Measurements from ENCODE around the gene FLRT2.

The FLRT2 gene

GRCh38 chr14:85531141-85531586 lies 1.2 kb downstream of the FLRT2 start:
- DNase-seq (ENCODE audit: low spot score), result peak; percentile 74

GRCh38 chr14:85531587-85532373 lies 1.8 kb downstream of the FLRT2 start:
- peak; percentile 76 for DNase-seq (ENCODE audit: low spot score)

DNA sequence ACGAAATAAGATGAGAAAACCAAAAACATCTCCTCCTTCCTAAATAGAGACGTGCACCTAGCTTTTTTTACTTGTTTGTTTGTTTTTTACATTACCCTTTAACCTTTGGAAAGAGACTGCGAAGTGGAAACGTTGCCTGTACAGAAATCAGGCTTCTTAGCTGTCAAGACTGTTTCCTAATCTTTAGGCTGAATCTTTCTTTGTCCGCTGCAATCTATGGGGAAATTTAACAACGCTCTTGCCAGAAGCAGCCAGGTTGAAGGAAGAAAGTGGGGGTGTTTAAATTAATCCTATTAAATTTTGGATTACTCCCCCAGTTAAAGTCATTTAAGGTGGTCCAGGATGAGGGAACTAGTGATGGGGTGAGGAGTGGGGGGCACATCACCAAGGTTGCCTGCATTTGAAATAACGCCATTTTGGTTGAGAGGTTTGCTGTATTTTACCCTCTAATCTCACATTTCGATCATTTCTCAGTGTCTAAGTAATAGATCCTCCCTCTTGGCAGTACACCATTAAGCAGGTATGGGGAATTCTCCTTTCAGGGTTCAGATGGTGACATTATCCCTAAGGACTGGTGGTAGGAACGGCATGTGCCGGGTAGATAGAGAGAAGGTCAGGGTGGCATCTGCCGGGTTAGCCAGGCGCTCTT lies 2.6 kb downstream of the FLRT2 start:
- no peak for DNase-seq (ENCODE audit: low spot score)

DNA sequence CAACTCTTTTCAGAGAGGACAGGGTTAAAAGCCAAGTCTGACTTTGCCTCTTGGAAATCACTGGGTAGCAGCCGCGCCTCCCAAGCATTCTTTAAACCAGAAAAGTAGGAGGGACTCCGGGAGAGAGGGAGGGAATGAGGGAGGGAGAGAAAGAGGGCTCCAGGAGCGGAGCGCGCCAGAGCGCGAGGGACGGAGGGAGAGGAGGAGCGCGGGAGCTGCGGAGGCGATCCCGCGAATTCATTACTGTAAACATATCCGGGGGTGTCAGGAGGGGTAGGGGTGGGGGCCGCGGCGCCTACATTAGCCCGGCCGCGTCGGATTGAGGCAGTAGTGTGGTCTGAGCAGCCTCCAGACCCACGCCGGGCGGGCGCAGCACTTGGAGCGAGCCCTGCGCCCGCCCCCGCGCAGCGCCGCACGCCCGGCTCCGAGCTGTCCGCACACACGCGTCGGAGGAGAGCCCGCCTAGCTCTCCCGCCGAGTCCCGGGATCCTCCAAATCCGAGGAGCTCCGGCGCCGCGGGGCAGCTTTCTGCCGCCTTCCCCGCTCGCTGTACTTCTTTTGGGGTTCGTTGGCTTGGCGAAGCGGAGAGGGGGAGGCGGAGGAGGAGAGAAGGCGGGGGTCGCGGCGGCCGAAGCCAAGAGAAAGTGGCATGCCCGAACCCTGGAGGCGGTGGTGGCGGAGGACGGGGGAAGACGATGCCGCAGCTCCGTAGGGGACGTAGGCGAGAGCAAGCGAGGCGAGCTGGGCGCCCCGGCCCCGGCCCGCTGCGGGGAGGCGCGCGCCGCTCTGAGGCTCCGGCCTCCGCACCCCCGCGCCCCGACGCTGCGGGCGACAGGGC lies 3.3 kb downstream of the FLRT2 start:
- DNase-seq (ENCODE audit: low spot score), result peak; percentile 91

DNA sequence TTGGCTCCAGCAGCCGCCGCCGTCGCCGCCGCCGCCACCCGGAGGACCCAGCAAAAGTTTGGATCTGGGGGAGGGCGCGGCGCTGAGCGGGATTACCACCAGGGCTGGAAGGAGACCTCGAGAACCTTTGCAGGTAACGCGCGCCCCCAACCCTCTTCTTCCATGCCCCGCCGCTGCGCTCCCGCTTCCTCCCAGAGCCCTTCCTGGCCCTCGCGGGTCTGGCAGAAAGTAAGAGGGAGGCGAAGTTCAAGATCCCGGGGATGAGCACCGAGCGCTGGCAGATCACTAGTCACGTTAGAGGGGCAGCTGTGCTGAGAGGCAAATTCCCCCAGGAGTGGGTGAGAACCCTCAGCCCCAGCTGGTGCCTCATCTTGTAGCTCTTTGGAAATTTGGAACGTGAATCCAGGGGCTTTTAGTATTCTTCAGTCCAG lies 3.9 kb downstream of the FLRT2 start:
- peak; percentile 50 for DNase-seq (ENCODE audit: low spot score)

- DNase-seq (ENCODE audit: low spot score), result peak; percentile 44
These were observed 4.7 kb downstream of the FLRT2 start for GRCh38 chr14:85534458-85535293.

GRCh38 chr14:85535321-85535720 lies 5.4 kb downstream of the FLRT2 start:
- peak; percentile 25 for DNase-seq (ENCODE audit: low spot score)

- DNase-seq (ENCODE audit: low spot score), result peak; percentile 52
These were observed 6.3 kb downstream of the FLRT2 start for GRCh38 chr14:85535991-85536832.

GRCh38 chr14:85536833-85537190 lies 6.9 kb downstream of the FLRT2 start:
- peak; percentile 8 for DNase-seq (ENCODE audit: low spot score)

- DNase-seq (ENCODE audit: low spot score), result no peak
These were observed 7.6 kb downstream of the FLRT2 start for GRCh38 chr14:85537526-85537925.

GRCh38 chr14:85538636-85539035 lies 8.7 kb downstream of the FLRT2 start:
- DNase-seq (ENCODE audit: low spot score), result no peak

DNA sequence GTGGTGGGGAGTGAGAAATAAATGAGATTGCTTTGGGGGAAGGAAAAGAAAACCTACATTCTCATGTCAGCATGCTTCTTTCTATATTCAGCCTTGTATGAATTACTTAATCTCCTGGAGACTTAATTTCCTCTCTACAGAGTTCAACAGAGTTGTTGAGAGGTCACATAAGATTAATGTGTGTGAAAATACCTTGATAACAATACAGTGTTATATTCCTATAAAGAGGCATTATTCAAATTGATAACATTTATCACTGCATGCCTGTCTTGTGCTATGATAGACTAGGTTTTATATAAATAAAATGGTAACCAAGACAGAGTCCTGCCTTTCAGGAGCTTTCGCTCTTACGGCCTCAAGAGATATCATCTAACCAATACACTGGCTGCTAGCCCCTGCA lies 9.6 kb downstream of the FLRT2 start:
- no peak for DNase-seq (ENCODE audit: low spot score)

- DNase-seq (ENCODE audit: low spot score), result no peak
These were observed 12.7 kb downstream of the FLRT2 start for GRCh38 chr14:85542623-85543022.

DNA sequence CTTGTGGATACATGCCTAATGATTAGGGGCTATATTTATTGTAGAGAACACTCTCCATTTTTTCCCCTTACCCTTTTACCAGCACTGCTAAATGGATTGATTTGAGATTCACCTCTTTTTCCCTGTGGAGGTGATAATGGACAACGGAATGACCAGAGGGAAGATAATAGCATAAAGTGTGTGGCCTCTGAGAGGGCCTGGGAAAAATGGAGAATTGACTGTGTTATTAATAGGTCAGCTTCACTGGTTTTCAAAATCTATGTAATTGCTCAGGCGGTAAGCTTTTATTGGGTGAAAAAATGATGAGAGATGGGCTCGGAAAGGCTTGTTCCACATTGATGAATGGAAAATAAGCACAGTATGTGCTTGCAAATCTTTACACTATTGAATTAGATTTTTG lies 15.8 kb downstream of the FLRT2 start:
- no peak for DNase-seq (ENCODE audit: low spot score)

GRCh38 chr14:85546390-85546789 lies 16.4 kb downstream of the FLRT2 start:
- DNase-seq (ENCODE audit: low spot score), result no peak

- DNase-seq (ENCODE audit: low spot score), result no peak
These were observed 19.8 kb downstream of the FLRT2 start for GRCh38 chr14:85549697-85550096.

DNA sequence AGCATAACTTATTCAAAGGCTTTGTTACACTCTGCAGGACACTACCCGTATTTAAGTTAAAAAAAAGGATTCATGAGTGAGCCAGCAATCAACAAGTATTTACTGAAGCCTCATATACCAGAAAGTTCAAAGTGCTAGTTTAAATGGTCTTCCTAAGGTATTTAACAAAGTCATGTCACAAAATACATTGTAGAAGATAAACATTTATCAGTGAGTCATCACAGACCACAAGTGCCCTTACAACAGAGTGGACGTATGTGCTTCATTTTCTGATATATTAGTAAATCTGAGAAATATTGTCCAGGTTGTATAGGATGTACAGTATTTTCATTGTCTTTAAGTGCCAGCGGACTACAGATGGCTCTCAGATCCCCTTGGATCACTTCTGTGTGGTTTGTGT lies 24.2 kb downstream of the FLRT2 start:
- DNase-seq (ENCODE audit: low spot score), result no peak

DNA sequence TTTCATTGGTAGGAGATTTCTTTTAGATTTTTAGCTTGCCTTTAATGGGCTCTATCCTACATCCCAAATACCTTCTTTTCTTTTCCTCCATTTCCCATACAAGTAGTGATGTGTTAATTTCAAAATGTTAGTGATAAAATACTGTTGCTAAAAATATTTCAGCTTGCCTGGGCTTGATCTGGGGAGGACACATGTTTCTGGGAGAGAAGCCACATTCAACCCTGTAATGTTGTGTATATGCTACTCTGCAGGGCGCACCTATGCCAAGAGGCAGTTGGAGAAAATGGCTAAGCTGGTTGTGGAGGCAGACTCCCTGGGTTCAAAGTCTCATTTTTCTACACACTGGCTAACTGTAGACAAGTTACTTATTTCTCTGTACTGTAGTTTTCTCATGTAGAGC lies 26.3 kb downstream of the FLRT2 start:
- no peak for DNase-seq (ENCODE audit: low spot score)

- DNase-seq (ENCODE audit: low spot score), result no peak
These were observed 28.6 kb downstream of the FLRT2 start for GRCh38 chr14:85558505-85558904.

DNA sequence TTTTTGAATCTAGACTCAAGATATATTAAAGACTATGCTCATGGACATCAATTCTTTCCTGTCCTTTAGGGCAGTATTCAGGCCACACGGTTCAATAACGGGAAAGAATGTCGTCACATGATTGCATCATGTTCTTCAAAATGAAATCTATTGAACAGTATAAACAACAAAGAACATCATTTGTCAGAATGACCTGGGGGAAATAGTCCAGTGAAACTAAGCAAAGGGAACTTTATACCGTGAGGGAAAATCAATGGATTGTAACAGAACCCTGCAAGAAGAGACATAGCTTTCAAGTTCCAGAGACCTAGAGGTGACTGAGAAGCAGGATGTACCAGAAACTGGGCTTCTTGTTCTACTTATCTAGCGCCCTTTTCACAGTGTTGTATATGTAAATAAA lies 32.7 kb downstream of the FLRT2 start:
- no peak for DNase-seq (ENCODE audit: low spot score)
